HT1080 (cell line): ENCODE results near the gene FGF13. TPM values are rescaled to one million over a fixed set of nuclear protein-coding genes. Genes with fewer than 3 reads are reported as not detected.

ENCODE experiments used
- DNase-seq: peaks from one replicate; pipeline ENCODE4 v3.0.0-alpha.2; 2015; ENCODE audit warnings: low read depth
- small RNA-seq: library from RNA; depleted of rRNA; stranded (forward); fragments of <200 nt; gene quantifications from one replicate; pipeline ENCODE3, GENCODE V24; 2014
- total RNA-seq: library from RNA; depleted of rRNA; stranded (reverse); fragments of >200 nt; shearing (Covaris generic); gene quantifications from 2 replicates; pipeline ENCODE4 v1.2.3, GENCODE V29; 2014

The FGF13 gene
- total RNA-seq, 1 experiment from 2014 or later = 4.9 TPM

DNA sequence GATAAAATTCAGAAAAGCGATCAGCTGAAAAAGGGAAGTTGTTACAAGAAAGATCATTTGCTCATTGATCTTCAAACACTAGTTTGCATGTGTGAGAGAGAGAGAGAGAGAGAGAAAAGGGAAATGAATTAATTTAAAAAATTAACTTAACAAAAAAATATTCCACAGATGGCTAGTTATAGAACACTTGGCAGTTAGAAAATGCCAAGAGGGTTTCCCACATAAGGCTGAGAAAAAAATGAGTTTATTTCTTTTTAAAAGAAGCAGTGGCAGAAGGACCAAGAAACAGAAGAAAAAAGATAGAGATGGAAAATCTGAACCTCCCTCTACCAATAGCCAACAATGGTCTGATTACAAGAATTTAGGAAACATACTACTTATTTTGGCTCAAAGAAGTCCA is 47.1 kb downstream of the FGF13 start:
- DNase-seq = no peak

GRCh38 chrX:138664016-138664415 is 47.5 kb downstream of the FGF13 start:
- DNase-seq = no peak

GRCh38 chrX:138651494-138651893 is 60.0 kb downstream of the FGF13 start:
- no peak for DNase-seq

DNA sequence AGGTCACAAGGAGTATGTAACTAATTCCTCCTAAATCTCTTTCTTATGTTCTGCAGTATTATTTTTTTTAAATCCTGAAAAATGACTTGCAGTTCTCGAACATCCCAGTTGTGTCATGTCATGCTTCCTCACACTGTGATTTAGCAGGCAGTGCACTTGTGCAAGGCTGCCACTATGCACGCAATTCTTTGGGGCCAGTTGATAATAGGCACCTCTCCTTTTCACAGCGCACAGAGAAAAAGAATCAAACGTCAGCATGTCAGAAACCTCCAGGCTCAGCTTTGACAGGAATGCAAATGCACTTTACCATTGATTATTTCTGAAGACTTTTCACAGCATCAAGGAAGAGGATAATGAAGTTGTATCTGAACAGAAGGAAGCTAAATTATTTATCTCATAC is 62.9 kb downstream of the FGF13 start:
- DNase-seq = no peak

GRCh38 chrX:138638996-138639395 is 72.5 kb downstream of the FGF13 start:
- DNase-seq = peak; percentile 59

Small RNAs within 50 kb of the gene (small RNA-seq; reads per million reads assigned to genes)
- gene AL031386.1 = not detected
- gene MIR504 = not detected
